ENCODE results near the gene KIF5C. TPM values are rescaled to one million over a fixed set of nuclear protein-coding genes. Genes with fewer than 3 reads are reported as not detected.
A peak's percentile ranks its signal among the peaks of the same experiment; 100 is the strongest.

The KIF5C gene
- total and polyA plus RNA-seq, 2 donors: 0.19 to 1.4 TPM

DNA sequence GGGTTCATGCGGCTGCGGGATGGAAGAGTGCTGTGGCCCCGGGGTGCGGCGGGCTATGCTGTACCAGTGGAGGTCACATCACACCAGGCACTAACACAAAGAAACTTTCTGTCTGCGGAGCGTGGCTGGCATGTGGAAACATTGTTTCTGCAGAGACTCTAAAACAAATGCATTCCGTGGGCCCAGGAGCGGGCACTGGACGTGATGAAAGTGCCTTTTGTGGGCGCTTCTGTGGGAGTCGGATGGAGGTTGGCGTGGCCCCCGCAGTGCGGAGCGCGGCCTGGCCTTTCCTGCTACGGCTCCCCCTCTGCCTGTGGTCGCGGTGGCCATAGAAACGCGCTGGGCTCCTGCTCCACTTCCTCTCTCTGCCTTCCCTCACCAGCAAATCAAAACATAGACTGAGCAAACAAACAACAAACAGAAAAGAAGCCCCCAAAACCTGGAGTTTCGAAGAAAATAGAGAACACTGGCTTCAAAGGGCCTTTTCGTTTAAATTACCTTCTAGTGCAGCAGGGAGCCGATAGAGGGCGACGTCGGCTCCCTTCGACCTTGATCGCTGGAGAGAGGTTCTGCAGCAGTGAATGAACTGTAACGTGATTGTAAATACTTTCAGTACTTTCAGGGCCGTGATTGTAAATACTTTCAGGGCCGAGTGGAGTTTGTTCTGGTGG, 51.4 kb downstream of the KIF5C start:
- Histone ChIP-seq H3K27me3 (ENCODE audit: control insufficient read depth in 2 of 2, insufficient read depth in 1 of 2, low read length in 1 of 2) (no peaks in the 10 kb centered on the region), H3K27ac (ENCODE audit: low read depth in 1 of 2, low read length in 1 of 2) (no peak overlapping the region), H3K4me1 (ENCODE audit: control insufficient read depth in 2 of 2, insufficient read depth in 2 of 2, low read length in 2 of 2) (peaks cover 0 to 2% of the 10 kb centered on the region in 2 donors), H3K36me3 (ENCODE audit: control insufficient read depth in 2 of 2, insufficient read depth in 2 of 2, low read length in 1 of 2) (no peaks in the 10 kb centered on the region), H3K9me3 (ENCODE audit: control insufficient read depth in 2 of 2, insufficient read depth in 1 of 2, low read length in 1 of 2) (no peaks in the 10 kb centered on the region), H3K4me3 (ENCODE audit: low read length in 2 of 2) (peak overlapping the region; percentile 0 to 17)
- WGBS: 49% methylated on average over 33 of the region's 33 CpGs
- DNase-seq (ENCODE audit: low read depth in 6 of 9, low spot score in 9 of 9): peak in 8 of 9 donors; percentile 25 to 75 (median 34)

DNA sequence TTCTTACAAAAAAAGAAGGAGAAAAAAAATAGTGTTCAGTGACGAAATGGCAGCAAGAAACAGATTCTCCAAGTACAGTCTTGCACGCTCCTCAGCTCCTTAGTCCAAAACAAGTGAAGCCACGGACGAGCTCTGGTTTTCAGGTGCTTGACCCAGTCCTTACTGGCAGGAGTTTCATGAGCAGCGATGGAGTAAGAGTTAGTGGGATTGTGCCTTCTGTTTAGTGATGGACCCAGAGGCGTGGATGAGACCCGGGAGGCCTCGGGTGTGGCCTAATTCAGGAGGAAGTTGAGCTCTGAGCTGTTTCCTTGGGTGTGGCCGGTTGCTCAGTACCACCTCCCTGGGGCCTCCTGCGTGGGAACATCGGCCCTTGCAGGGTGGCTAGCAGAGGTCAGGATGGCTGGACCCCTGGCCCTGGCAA, 52.0 kb downstream of the KIF5C start:
- 60% methylated on average over 11 of the region's 11 CpGs for WGBS
- Histone ChIP-seq H3K4me1 (ENCODE audit: control insufficient read depth in 2 of 2, insufficient read depth in 2 of 2, low read length in 2 of 2) (peaks cover 0 to 2% of the 10 kb centered on the region in 2 donors), H3K9me3 (ENCODE audit: control insufficient read depth in 2 of 2, insufficient read depth in 1 of 2, low read length in 1 of 2) (no peaks in the 10 kb centered on the region), H3K27ac (ENCODE audit: low read depth in 1 of 2, low read length in 1 of 2) (no peak overlapping the region), H3K4me3 (ENCODE audit: low read length in 2 of 2) (peak overlapping the region; percentile 0 to 17), H3K36me3 (ENCODE audit: control insufficient read depth in 2 of 2, insufficient read depth in 2 of 2, low read length in 1 of 2) (no peaks in the 10 kb centered on the region), H3K27me3 (ENCODE audit: control insufficient read depth in 2 of 2, insufficient read depth in 1 of 2, low read length in 1 of 2) (no peaks in the 10 kb centered on the region)
- DNase-seq (ENCODE audit: low read depth in 6 of 9, low spot score in 9 of 9): peak in 1 of 9 donors; percentile 11

DNA sequence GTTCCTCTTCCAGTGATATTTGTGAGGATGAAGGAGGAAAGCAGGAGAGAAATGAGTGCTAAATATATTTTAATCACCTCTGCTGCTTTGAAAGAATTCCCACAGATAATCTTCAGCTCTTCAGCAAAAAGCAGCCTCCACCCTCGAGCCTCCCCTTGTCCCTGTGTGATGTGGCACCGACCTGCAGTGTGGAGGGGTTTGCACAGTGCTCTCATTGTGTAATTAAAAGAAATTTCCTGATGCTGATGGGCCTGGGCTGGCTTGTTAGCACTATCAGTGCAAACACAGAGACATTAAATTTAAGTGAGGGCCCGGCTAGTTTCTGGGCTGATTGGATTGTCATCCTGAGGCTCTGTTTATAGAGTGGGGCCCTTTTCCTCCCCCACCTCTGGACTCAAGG, 53.4 kb downstream of the KIF5C start:
- no peak overlapping the region for H3K4me3 ChIP-seq (ENCODE audit: low read length in 2 of 2)
- H3K36me3 ChIP-seq (ENCODE audit: control insufficient read depth in 2 of 2, insufficient read depth in 2 of 2, low read length in 1 of 2): no peaks in the 10 kb centered on the region
- peaks cover 0 to 2% of the 10 kb centered on the region in 2 donors for H3K4me1 ChIP-seq (ENCODE audit: control insufficient read depth in 2 of 2, insufficient read depth in 2 of 2, low read length in 2 of 2)
- DNase-seq (ENCODE audit: low read depth in 6 of 9, low spot score in 9 of 9): no peak
- no peaks in the 10 kb centered on the region for H3K9me3 ChIP-seq (ENCODE audit: control insufficient read depth in 2 of 2, insufficient read depth in 1 of 2, low read length in 1 of 2)
- H3K27ac ChIP-seq (ENCODE audit: low read depth in 1 of 2, low read length in 1 of 2): no peak overlapping the region
- 93% methylated on average over 3 of the region's 3 CpGs for WGBS
- no peaks in the 10 kb centered on the region for H3K27me3 ChIP-seq (ENCODE audit: control insufficient read depth in 2 of 2, insufficient read depth in 1 of 2, low read length in 1 of 2)

DNA sequence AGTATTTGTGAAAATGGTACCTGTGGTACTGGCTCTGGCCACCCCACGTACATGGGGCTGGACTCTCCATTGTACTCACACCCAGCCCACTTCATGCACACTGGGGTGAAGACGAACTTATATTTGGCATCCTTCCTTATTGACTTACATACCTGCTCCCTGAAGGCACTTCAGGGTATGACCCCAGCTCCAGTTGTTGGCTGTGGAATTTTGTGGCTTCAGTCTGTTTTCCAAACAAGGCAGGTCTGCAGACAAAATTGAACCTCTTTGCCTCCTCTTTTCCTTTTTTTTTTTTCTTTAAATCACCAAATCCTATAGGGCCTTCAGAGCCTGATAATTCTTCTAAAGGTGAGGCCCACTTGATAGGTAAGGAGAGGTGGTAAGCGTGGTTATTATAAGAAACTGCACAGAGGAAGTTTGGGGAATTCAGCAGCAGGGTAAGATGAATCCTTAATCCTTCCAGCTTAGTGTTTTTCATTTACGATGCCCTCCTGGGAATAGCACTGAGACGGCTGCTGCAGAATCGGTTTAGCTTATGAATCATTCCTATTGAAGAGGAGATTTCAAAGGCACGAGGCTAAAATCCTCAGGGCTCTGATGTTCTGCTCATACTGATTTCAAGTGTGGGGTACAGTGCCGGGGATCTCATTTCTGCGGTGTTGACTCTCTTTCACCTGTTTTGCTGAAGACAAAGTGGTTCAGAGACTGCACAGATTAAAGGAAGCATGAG, 55.2 kb downstream of the KIF5C start:
- H3K27ac ChIP-seq (ENCODE audit: low read depth in 1 of 2, low read length in 1 of 2): no peak overlapping the region
- 94% methylated on average over 9 of the region's 9 CpGs for WGBS
- H3K27me3 ChIP-seq (ENCODE audit: control insufficient read depth in 2 of 2, insufficient read depth in 1 of 2, low read length in 1 of 2): no peaks in the 10 kb centered on the region
- H3K4me1 ChIP-seq (ENCODE audit: control insufficient read depth in 2 of 2, insufficient read depth in 2 of 2, low read length in 2 of 2): peaks cover 0 to 2% of the 10 kb centered on the region in 2 donors
- DNase-seq (ENCODE audit: low read depth in 6 of 9, low spot score in 9 of 9): no peak
- no peak overlapping the region for H3K4me3 ChIP-seq (ENCODE audit: low read length in 2 of 2)
- no peaks in the 10 kb centered on the region for H3K9me3 ChIP-seq (ENCODE audit: control insufficient read depth in 2 of 2, insufficient read depth in 1 of 2, low read length in 1 of 2)
- H3K36me3 ChIP-seq (ENCODE audit: control insufficient read depth in 2 of 2, insufficient read depth in 2 of 2, low read length in 1 of 2): no peaks in the 10 kb centered on the region

DNA sequence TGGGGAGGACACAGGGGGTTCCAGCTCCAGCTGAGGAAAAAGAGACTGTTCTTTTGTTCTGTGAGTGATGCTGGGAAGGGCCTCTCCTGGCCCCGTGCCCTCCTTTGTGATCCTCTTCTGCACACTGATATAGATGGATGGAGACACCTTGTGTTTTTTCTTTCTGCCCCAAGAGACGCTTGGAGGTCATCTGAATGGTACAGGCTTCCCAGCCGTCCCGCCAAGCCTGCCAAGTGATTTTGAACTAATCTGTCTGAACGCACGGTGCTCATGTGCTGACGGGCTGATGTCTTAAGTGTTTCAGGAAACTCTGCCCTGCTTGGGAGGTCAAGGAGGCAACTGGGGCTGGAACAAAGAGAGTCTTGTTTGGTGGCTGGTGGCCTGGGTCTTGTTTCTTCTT, 57.5 kb downstream of the KIF5C start:
- no peak overlapping the region for H3K4me3 ChIP-seq (ENCODE audit: low read length in 2 of 2)
- H3K27me3 ChIP-seq (ENCODE audit: control insufficient read depth in 2 of 2, insufficient read depth in 1 of 2, low read length in 1 of 2): peaks cover 0 to 2% of the 10 kb centered on the region in 2 donors
- no peak overlapping the region for H3K27ac ChIP-seq (ENCODE audit: low read depth in 1 of 2, low read length in 1 of 2)
- DNase-seq (ENCODE audit: low read depth in 6 of 9, low spot score in 9 of 9): no peak
- H3K4me1 ChIP-seq (ENCODE audit: control insufficient read depth in 2 of 2, insufficient read depth in 2 of 2, low read length in 2 of 2): no peaks in the 10 kb centered on the region
- no peaks in the 10 kb centered on the region for H3K36me3 ChIP-seq (ENCODE audit: control insufficient read depth in 2 of 2, insufficient read depth in 2 of 2, low read length in 1 of 2)
- 87% methylated on average over 7 of the region's 7 CpGs for WGBS
- H3K9me3 ChIP-seq (ENCODE audit: control insufficient read depth in 2 of 2, insufficient read depth in 1 of 2, low read length in 1 of 2): no peaks in the 10 kb centered on the region

DNA sequence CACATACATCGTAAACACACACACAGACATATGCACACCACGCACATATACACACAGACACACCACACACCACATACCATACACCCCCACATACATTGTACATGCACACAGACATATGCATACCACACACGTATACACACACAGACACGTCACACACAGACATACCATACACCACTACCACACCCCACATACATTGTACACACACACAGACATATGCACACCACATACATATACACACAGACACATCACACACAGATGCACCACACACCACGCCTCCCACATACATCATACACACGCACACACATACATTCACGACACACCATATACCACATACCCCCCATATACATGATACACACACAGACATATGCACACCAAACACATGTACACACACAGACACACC, 58.4 kb downstream of the KIF5C start:
- 98% methylated on average over 7 of the region's 7 CpGs for WGBS
- no peak for DNase-seq (ENCODE audit: low read depth in 6 of 9, low spot score in 9 of 9)
- no peaks in the 10 kb centered on the region for H3K36me3 ChIP-seq (ENCODE audit: control insufficient read depth in 2 of 2, insufficient read depth in 2 of 2, low read length in 1 of 2)

DNA sequence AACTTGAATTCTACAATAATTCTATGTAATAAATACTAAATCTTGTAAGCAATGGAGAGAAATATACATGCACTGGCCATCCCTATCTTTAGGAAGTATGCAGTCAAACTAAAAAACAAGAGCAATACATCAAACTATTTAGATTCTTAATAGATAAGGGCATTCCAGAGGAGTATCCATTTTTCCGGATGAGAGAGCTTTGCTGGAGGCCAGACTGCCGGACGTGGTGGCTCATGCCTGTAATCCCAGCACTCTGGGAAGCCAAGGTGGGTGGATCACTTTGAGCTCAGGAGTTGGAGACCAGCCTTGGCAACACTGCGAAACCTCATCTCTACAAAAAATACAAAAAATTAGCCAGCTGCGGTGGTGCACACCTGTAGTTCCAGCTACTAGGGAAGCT, 60.8 kb downstream of the KIF5C start:
- 76% methylated on average over 5 of the region's 5 CpGs for WGBS
- peaks cover 0 to 2% of the 10 kb centered on the region in 2 donors for H3K27me3 ChIP-seq (ENCODE audit: control insufficient read depth in 2 of 2, insufficient read depth in 1 of 2, low read length in 1 of 2)
- no peak overlapping the region for H3K4me3 ChIP-seq (ENCODE audit: low read length in 2 of 2)
- H3K9me3 ChIP-seq (ENCODE audit: control insufficient read depth in 2 of 2, insufficient read depth in 1 of 2, low read length in 1 of 2): no peaks in the 10 kb centered on the region
- no peak overlapping the region for H3K27ac ChIP-seq (ENCODE audit: low read depth in 1 of 2, low read length in 1 of 2)
- DNase-seq (ENCODE audit: low read depth in 6 of 9, low spot score in 9 of 9): no peak
- no peaks in the 10 kb centered on the region for H3K4me1 ChIP-seq (ENCODE audit: control insufficient read depth in 2 of 2, insufficient read depth in 2 of 2, low read length in 2 of 2)
- H3K36me3 ChIP-seq (ENCODE audit: control insufficient read depth in 2 of 2, insufficient read depth in 2 of 2, low read length in 1 of 2): no peaks in the 10 kb centered on the region

More for the DNA sequence above, 58.4 kb downstream of the KIF5C start:
- H3K27ac ChIP-seq (ENCODE audit: low read depth in 1 of 2, low read length in 1 of 2): no peak overlapping the region
- peaks cover 0 to 2% of the 10 kb centered on the region in 2 donors for H3K27me3 ChIP-seq (ENCODE audit: control insufficient read depth in 2 of 2, insufficient read depth in 1 of 2, low read length in 1 of 2)
- H3K4me1 ChIP-seq (ENCODE audit: control insufficient read depth in 2 of 2, insufficient read depth in 2 of 2, low read length in 2 of 2): no peaks in the 10 kb centered on the region
- H3K9me3 ChIP-seq (ENCODE audit: control insufficient read depth in 2 of 2, insufficient read depth in 1 of 2, low read length in 1 of 2): no peaks in the 10 kb centered on the region
- H3K4me3 ChIP-seq (ENCODE audit: low read length in 2 of 2): no peak overlapping the region

DNA sequence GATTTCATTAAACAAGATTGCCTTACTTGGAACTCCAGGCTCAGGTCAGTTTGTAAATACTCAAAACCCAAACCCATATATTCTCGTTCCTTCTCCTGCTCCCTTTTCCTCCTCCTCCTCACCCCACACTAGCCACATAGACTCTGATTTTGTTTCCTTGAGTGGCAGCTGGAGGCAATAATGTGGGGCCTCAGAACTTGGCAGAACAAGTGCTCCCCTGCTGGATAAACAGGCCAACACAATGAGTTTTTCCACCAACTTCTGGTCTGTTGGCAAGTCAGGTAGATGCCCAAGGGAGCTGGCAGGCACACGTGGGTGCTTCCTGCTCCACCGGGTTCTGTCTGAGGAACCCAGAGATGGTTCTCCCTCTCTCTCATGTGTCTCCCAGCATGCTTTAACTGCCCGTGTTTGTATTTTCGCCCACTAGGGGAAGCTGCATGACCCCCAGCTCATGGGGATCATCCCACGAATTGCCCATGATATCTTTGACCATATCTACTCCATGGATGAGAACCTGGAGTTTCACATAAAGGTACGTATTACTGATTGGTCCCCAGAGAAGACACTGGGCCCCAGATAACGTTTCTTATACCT, 61.9 kb downstream of the KIF5C start:
- Histone ChIP-seq H3K27ac (ENCODE audit: low read depth in 1 of 2, low read length in 1 of 2) (no peak overlapping the region), H3K4me3 (ENCODE audit: low read length in 2 of 2) (no peak overlapping the region), H3K27me3 (ENCODE audit: control insufficient read depth in 2 of 2, insufficient read depth in 1 of 2, low read length in 1 of 2) (peaks cover 0 to 2% of the 10 kb centered on the region in 2 donors), H3K4me1 (ENCODE audit: control insufficient read depth in 2 of 2, insufficient read depth in 2 of 2, low read length in 2 of 2) (no peaks in the 10 kb centered on the region), H3K9me3 (ENCODE audit: control insufficient read depth in 2 of 2, insufficient read depth in 1 of 2, low read length in 1 of 2) (no peaks in the 10 kb centered on the region), H3K36me3 (ENCODE audit: control insufficient read depth in 2 of 2, insufficient read depth in 2 of 2, low read length in 1 of 2) (no peaks in the 10 kb centered on the region)
- 89% methylated on average over 8 of the region's 8 CpGs for WGBS
- no peak for DNase-seq (ENCODE audit: low read depth in 6 of 9, low spot score in 9 of 9)

DNA sequence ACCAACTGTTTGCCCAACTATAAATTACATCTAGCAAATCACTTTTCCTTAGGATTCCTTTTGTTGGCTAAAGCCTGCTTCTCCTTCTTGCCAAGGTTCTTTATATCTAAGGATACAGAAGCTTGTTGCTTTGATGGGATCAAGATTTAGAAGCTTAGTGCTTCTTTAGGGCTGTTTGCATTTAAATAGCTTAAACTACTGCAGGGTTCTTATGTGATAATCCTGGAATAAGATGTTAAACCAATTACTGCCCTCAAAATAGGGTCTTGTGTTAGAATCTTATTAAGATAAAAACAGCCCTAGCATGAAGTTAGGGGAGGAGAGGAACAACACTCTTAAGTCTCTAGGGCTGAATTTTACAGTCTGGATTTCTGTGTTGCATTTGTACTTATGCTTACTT, 64.2 kb downstream of the KIF5C start:
- Histone ChIP-seq H3K27me3 (ENCODE audit: control insufficient read depth in 2 of 2, insufficient read depth in 1 of 2, low read length in 1 of 2) (peaks cover 0 to 2% of the 10 kb centered on the region in 2 donors), H3K4me3 (ENCODE audit: low read length in 2 of 2) (no peak overlapping the region), H3K27ac (ENCODE audit: low read depth in 1 of 2, low read length in 1 of 2) (no peak overlapping the region), H3K9me3 (ENCODE audit: control insufficient read depth in 2 of 2, insufficient read depth in 1 of 2, low read length in 1 of 2) (no peaks in the 10 kb centered on the region), H3K4me1 (ENCODE audit: control insufficient read depth in 2 of 2, insufficient read depth in 2 of 2, low read length in 2 of 2) (no peaks in the 10 kb centered on the region), H3K36me3 (ENCODE audit: control insufficient read depth in 2 of 2, insufficient read depth in 2 of 2, low read length in 1 of 2) (no peaks in the 10 kb centered on the region)
- no peak for DNase-seq (ENCODE audit: low read depth in 6 of 9, low spot score in 9 of 9)
